HUES64 (cell line): ENCODE measurements around the gene C2orf80.
"Not testable (repeated sequence)": the region's sequence is repeated elsewhere in the genome, so short reads cannot be mapped to it uniquely, and the experiment has no call there.

Source experiments
- H3K27ac ChIP-seq: 2 replicates; pipeline ENCODE4 v1.7.0; 2013; ENCODE audit warnings: low read depth, low read length, inconsistent platforms
- H3K27me3 ChIP-seq: 2 replicates; pipeline ENCODE4 v1.6.1; 2013; ENCODE audit warnings: mild to moderate bottlenecking, low read length; ENCODE audit not compliant: insufficient read depth
- H3K36me3 ChIP-seq: 2 replicates; pipeline ENCODE4 v1.6.1; 2013; ENCODE audit warnings: mild to moderate bottlenecking, low read length; ENCODE audit not compliant: insufficient read depth
- H3K4me1 ChIP-seq: 2 replicates; pipeline ENCODE4 v1.6.1; 2013; ENCODE audit warnings: mild to moderate bottlenecking, low read length, moderate library complexity; ENCODE audit not compliant: insufficient read depth
- H3K4me3 ChIP-seq: 2 replicates; pipeline ENCODE4 v1.5.1; 2013; ENCODE audit warnings: mild to moderate bottlenecking, low read length, moderate library complexity
- H3K9ac ChIP-seq: 2 replicates; pipeline ENCODE4 v1.6.1; 2013; ENCODE audit warnings: mild to moderate bottlenecking, low read depth, low read length
- H3K9me3 ChIP-seq: 2 replicates; pipeline ENCODE4 v1.6.1; 2013; ENCODE audit warnings: low read depth, low read length; ENCODE audit not compliant: insufficient read depth
- WGBS: fragments of 150-250, 120-280 bp; methylation state at CpG from one replicate; pipeline ENCODE4 v1.1.7; 2013; ENCODE audit warnings: missing lambda C conversion rate; 5-methylcytosine and 5-hydroxymethylcytosine counted together

The C2orf80 gene

DNA sequence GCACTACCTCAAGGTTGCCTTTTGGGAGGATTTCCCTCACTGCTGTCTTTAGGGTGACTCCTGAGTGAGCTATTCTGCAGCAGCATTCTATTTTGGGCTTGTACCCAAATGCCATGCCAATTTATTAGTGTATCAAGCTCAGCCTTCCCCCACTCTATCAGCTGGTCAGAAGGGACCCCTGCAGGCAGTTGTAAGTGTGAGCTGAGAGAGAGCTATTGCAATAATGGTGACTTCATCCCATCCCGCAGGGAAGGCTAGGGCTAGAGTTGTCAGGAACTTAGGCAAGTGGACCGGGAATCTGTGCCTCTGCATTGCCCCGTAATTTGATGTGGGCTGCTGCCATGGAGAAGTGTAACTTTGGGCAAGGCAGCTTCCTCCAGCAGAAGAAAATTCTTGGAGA lies 42.1 kb downstream of the C2orf80 start:
- Histone ChIP-seq H3K27ac (no peak overlapping the region), H3K36me3 (no peaks in the 10 kb centered on the region), H3K9ac (no peak overlapping the region), H3K9me3 (no peaks in the 10 kb centered on the region), H3K4me3 (no peak overlapping the region), H3K27me3 (no peaks in the 10 kb centered on the region), H3K4me1 (peaks cover 6% of the 10 kb centered on the region)
- 79% methylated on average over 3 of the region's 3 CpGs for WGBS

DNA sequence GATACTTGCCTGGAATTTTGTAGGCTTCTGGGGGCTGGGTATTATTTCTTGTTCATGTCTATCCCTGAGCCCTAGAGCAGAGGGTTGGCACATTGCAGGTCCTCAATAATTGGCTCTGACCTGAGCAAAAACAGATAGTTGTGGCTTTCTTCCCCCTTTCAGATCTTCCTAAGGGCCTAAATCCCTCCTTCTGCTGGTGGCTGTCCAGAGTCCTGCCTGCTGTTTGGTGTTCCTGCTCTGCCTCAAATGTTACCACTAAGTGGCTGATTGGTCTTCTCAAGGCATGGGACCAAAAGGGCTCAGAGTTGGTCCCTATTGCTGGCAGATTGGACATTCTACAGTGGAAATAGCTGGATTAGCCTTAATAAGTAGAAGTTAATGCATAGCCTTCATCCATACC lies 42.8 kb downstream of the C2orf80 start:
- Histone ChIP-seq H3K9ac (no peak overlapping the region), H3K27ac (no peak overlapping the region), H3K27me3 (no peaks in the 10 kb centered on the region), H3K4me1 (peaks cover 12% of the 10 kb centered on the region), H3K9me3 (no peaks in the 10 kb centered on the region), H3K36me3 (no peaks in the 10 kb centered on the region), H3K4me3 (no peak overlapping the region)

DNA sequence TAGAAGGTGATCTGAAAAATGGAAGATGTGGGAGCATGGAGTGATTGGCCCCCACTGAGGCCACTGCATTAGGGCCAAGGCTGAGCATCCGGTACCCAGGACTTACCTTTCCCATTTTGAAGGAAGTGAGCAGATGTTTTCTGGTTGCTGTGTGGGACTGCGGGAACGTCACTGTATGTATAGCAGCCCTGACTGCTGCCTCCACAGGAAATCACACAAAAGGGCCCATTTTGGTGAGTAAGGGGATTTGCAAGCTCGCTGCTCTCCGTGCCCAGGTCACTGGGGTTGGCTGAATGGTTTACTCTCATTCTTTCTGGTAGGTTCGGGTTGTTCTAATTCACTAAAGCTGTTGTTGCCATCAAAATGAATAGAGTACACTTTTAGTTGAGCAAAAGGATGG lies 43.8 kb downstream of the C2orf80 start, which contains the start of gene CRYGB:
Gene CRYGB, minus strand, starts transcription at position 153 of the 400 bp plus-strand sequence. Its CDS starts 38 bp downstream, at position 115.
- 66% methylated on average over 6 of the region's 6 CpGs for WGBS
- H3K27me3 ChIP-seq, result no peaks in the 10 kb centered on the region
- H3K9me3 ChIP-seq, result no peaks in the 10 kb centered on the region
- no peak within 1 kb of the TSS for H3K27ac ChIP-seq
- peaks cover 12% of the 10 kb centered on the region for H3K4me1 ChIP-seq
- H3K9ac ChIP-seq, result no peak within 1 kb of the TSS
- H3K36me3 ChIP-seq, result no peaks in the 10 kb centered on the region
- no peak within 1 kb of the TSS for H3K4me3 ChIP-seq

DNA sequence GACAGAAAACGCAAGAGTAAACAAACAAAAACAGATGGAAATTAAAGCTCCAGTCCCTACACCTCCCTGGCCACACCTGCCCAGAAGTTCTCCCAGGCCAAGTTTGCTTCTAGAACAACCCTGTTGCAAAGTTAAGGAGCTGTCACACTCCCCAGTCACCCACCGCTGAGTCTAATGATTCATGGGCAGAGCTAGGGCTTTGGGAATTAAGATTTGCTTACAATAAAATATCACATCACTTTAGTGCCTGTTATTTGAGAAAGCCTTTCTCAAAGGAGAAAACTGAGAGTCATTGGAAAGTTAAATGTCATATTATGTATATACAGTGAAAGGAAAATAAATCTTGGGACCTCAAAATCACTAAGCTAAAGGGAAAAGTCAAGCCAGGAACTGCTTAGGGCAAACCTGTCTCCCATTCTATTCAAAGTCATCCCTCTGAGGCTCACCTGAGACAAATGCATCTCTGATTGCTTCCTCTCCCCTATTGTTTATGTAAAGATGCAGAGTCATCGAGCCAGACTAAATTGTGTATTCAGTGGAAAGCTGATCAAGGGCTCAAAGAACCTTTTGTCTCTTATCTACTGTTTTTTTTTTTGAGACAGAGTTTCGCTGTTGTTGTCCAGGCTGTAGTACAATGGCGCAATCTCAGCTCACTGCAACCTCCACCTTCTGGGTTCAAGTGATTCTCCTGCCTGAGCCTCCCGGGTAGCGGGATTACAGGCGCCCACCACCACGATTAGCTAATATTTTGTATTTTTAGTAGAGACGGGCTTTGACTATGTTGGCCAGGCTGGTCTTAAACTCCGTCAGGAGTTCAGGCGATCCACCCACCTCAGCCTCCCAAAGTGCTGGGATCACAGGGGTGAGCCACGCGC lies 46.7 kb downstream of the C2orf80 start:
- H3K4me3 ChIP-seq, result no peak overlapping the region
- peak overlapping the region; percentile 50 for H3K27ac ChIP-seq

DNA sequence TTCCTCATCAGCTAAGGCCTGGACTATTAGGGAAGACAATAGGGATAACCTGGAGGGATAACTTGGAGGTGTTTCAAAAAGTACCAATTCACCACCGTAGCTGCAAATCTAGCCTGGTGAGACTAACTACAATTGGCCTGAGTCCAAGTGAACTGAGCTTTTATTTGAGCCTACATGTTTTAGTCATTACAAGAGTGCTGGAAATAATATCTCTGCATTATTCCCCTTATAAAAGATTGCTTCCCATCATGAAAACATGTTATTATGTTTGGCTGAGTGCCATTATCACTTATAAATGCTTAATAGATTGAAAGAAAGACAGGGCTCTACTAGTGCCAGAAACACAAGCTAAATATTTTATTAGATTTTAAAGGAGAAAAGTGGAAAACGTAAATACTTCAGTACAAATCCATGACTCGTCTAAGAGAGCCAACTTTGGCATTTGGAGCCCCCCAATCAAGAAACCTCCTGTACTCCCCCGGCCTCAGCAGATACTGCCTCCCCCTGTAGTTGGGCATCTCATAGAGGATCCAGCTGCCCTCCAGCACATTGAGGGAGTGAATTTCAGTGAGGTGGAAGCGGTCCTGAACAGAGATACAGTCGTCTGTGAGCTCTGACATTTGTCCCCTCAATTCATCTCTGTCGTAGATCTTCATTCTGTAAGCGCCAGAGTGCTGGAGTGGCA lies 47.4 kb downstream of the C2orf80 start:
- Histone ChIP-seq H3K27me3 (no peaks in the 10 kb centered on the region), H3K9ac (peak overlapping the region; percentile 54; the same call in 1 of the 2 replicates), H3K27ac (peak overlapping the region; percentile 25; the same call in 1 of the 2 replicates), H3K4me1 (peaks cover 12% of the 10 kb centered on the region), H3K36me3 (no peaks in the 10 kb centered on the region), H3K9me3 (peaks cover 5% of the 10 kb centered on the region; the same call in 1 of the 2 replicates), H3K4me3 (no peak overlapping the region)
- 84% methylated on average over 8 of the region's 8 CpGs for WGBS

More for the DNA sequence above, 46.7 kb downstream of the C2orf80 start:
- Histone ChIP-seq H3K4me1 (peaks cover 12% of the 10 kb centered on the region), H3K36me3 (no peaks in the 10 kb centered on the region), H3K27me3 (no peaks in the 10 kb centered on the region), H3K9me3 (peaks cover 2% of the 10 kb centered on the region; the same call in 1 of the 2 replicates), H3K9ac (peak overlapping the region; percentile 54; the same call in 1 of the 2 replicates)
- WGBS, result 55% methylated on average over 12 of the region's 14 CpGs

DNA sequence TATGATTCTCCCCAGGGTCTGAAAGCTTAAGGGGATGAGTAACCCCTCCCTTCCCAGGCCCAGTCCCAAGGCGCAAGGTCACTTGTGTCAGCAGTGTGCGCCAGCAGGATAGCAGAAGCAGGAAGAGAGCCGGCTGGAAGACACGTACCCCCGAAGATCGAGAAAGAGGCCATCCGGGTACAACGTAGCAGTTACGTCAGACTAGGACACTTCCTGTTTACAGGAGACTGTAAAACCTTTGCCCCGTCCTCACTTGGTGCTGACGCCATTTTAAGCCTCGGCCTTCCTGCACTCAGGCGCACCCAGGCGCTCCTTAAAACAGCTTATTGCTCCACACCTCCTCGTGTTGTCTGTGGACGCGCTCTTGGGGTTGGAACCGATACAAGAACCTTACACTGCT lies 50.4 kb downstream of the C2orf80 start:
- H3K9ac ChIP-seq, result no peak overlapping the region
- 90% methylated on average over 18 of the region's 18 CpGs for WGBS
- H3K4me3 ChIP-seq, result no peak overlapping the region
- H3K9me3 ChIP-seq, result peaks cover 5% of the 10 kb centered on the region; the same call in 1 of the 2 replicates
- H3K4me1 ChIP-seq, result peaks cover 10% of the 10 kb centered on the region
- no peaks in the 10 kb centered on the region for H3K27me3 ChIP-seq
- H3K36me3 ChIP-seq, result no peaks in the 10 kb centered on the region
- H3K27ac ChIP-seq, result no peak overlapping the region

DNA sequence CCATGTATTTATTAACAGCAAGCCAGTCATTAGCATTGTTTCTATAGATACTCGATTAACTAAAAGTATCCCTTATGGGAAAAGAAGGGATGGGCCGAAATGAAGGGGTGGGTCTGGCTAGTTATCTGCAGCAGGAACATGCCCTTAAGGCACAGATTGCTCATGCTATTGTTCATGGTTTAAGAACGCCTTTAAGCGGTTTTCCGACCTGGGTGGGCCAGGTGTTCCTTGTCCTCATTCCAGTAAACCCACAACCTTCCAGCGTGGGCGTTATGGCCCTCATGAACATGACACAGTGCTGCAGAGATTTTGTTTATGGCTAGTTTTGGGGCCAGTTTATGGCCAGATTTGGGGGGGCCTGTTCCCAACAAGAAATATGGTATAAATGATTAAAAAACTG lies 51.5 kb downstream of the C2orf80 start:
- 94% methylated on average over 7 of the region's 7 CpGs for WGBS
- not testable (repeated sequence) for H3K36me3 ChIP-seq, H3K9me3 ChIP-seq, H3K9ac ChIP-seq, H3K27ac ChIP-seq, H3K27me3 ChIP-seq, H3K4me3 ChIP-seq
- peaks cover 10% of the 10 kb centered on the region for H3K4me1 ChIP-seq

DNA sequence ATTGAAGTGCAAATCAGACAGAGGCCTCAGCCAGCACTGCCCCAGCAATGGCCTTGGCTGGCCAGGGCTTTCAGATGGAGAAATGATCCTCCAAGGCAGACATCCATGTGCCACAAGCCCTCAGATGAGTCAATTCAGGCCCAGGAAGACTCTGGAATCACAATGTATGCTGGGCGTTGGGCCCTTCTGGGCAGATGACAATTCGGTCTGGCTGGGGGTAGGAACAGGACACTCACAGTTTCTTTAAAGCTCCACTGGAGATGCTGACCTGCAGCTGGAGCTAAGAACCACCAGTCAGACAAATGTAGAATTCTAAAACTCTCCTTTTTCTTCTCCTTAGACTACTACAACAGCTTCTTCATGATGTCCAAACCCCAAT lies 53.1 kb downstream of the C2orf80 start:
- peaks cover 5% of the 10 kb centered on the region; the same call in 1 of the 2 replicates for H3K9me3 ChIP-seq
- no peaks in the 10 kb centered on the region for H3K36me3 ChIP-seq
- no peak overlapping the region for H3K9ac ChIP-seq
- no peak overlapping the region for H3K27ac ChIP-seq
- no peak overlapping the region for H3K4me3 ChIP-seq
- WGBS, result 93% methylated on average over 2 of the region's 2 CpGs
- no peaks in the 10 kb centered on the region for H3K4me1 ChIP-seq
- no peaks in the 10 kb centered on the region for H3K27me3 ChIP-seq

DNA sequence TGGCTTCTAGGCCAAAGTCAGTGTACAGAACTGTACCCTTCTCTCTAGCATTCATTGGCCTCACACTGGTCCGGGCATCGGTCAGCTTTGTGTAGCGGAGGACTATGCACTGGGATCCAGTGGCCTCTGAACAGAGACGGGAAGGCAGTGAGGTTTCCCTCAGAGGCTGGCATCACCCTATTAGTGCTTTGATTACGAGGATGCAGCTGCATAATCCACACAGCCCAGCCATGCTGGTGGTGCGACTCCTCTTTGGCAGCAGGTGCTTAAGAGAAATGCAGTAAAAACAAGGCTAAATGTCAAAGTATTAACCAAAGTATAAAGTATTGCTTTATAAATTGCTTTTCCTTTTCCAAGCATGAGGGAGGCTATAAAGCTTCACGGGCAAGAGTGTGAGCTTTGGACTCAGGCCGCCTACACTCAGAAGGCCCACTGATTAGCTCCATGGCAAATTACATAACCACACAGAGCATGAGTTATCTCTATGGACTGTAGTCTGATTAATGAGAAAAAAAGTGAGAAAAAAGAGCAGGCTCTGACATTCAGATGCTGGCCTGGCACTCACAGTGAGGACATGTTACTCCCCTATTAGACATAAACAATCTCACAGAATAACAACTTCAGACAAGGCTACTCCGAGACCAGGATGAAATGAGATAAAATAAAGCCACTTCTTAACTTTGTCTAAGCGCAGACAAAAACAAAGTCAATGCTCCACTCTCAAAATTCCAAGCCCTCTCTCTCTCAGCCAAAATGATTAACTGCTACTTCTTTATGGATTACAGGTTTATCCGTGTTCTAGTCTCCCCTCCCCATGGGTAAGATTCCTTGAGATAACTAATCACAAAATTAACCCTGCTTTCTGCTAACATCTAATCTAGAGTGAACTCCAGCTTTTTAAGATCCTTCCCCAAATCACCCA lies 53.8 kb downstream of the C2orf80 start:
- H3K4me3 ChIP-seq, result no peak overlapping the region
- no peaks in the 10 kb centered on the region for H3K4me1 ChIP-seq
- H3K27me3 ChIP-seq, result no peaks in the 10 kb centered on the region
- 97% methylated on average over 11 of the region's 11 CpGs for WGBS
- no peaks in the 10 kb centered on the region for H3K36me3 ChIP-seq
- H3K9me3 ChIP-seq, result peaks cover 5% of the 10 kb centered on the region; the same call in 1 of the 2 replicates
- H3K27ac ChIP-seq, result no peak overlapping the region
- no peak overlapping the region for H3K9ac ChIP-seq

DNA sequence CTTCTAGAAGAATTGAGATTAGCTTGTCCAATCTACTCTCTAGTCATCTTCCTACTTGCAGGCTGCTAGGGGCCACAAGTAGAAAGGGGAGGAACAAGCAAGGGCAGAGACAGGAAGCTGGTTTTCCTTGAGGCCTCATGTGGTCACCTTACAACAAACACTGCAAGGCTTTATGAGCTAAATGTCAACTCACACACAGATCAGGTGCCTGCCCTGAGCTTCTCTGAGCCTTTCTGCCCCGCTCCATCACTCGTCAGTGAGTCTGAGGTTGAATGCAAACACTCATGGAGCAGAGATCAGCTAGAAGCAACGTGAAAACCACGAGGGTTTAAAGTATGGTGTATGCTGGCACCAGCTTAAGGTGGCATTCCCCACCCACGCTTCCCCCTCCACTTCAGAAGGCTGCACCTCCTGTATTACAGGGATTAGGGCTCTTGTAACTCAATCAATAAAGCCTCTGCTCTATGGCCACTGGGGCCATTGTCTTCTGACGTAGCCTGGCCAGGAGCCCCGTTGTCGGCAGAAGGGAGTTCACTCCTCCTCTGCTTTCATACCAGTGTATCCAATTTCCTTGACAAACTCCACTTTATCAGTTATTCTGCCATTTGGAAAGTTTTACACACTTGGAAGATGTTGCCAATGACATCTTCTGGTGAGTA lies 54.8 kb downstream of the C2orf80 start:
- WGBS, result 59% methylated on average over 7 of the region's 8 CpGs
- Histone ChIP-seq H3K27ac (no peak overlapping the region), H3K9me3 (peaks cover 5% of the 10 kb centered on the region; the same call in 1 of the 2 replicates), H3K36me3 (no peaks in the 10 kb centered on the region), H3K4me3 (no peak overlapping the region), H3K4me1 (0 out of 2 replicates have a peak, but pooled peaks cover 2% of the 10 kb centered on the region), H3K27me3 (no peaks in the 10 kb centered on the region), H3K9ac (no peak overlapping the region)
